Activated T-helper 1 cell treated with anti-CD3 and anti-CD28 coated beads, Interleukin-12 subunit alpha, Interleukin-12 subunit beta, Interleukin-2, Interleukin-4 antibody, amounts not matched to agents 30 ng/mL and 10 ng/mL and 1 ng/mL, durations not matched to agents 14 hours and 24 hours and 36 hours (primary cell): ENCODE results near the gene CSRP1. TPM values are rescaled to one million over a fixed set of nuclear protein-coding genes. Genes with fewer than 3 reads are reported as not detected.

Experiments used
- DNase-seq: peaks from one replicate; pipeline ENCODE4 v3.0.0; 2021; ENCODE audit warnings: low spot score
- H3K27ac Mint-ChIP-seq: one replicate; pipeline ENCODE4 v1.8.0; 2021; ENCODE audit warnings: mild to moderate bottlenecking, mixed read lengths
- H3K27me3 Mint-ChIP-seq: one replicate; pipeline ENCODE4 v1.8.0; 2022; ENCODE audit warnings: mild to moderate bottlenecking, moderate library complexity, mixed read lengths; ENCODE audit not compliant: insufficient read depth
- H3K36me3 Mint-ChIP-seq: one replicate; pipeline ENCODE4 v1.8.0; 2021; ENCODE audit warnings: low read depth, mixed read lengths
- H3K4me1 Mint-ChIP-seq: one replicate; pipeline ENCODE4 v1.8.0; 2021; ENCODE audit warnings: low read depth, mixed read lengths
- H3K4me3 Mint-ChIP-seq: one replicate; pipeline ENCODE4 v1.8.0; 2021; ENCODE audit warnings: mild to moderate bottlenecking, moderate library complexity, mixed read lengths
- H3K9me3 Mint-ChIP-seq: one replicate; pipeline ENCODE4 v1.8.0; 2021; ENCODE audit warnings: mixed read lengths
- intact Hi-C: fragments of 100-400 bp; cut with micrococcal nuclease; formaldehyde crosslinking; loops from one replicate; pipeline ENCODE4 v1.15.1; 2024
- total RNA-seq: library from RNA; stranded (reverse); gene quantifications from 2 replicates; pipeline ENCODE4 v1.2.3, GENCODE V29; 2022

CSRP1 gene
- total RNA-seq, 1 donor from 2014 or later = 66.0 TPM

DNA sequence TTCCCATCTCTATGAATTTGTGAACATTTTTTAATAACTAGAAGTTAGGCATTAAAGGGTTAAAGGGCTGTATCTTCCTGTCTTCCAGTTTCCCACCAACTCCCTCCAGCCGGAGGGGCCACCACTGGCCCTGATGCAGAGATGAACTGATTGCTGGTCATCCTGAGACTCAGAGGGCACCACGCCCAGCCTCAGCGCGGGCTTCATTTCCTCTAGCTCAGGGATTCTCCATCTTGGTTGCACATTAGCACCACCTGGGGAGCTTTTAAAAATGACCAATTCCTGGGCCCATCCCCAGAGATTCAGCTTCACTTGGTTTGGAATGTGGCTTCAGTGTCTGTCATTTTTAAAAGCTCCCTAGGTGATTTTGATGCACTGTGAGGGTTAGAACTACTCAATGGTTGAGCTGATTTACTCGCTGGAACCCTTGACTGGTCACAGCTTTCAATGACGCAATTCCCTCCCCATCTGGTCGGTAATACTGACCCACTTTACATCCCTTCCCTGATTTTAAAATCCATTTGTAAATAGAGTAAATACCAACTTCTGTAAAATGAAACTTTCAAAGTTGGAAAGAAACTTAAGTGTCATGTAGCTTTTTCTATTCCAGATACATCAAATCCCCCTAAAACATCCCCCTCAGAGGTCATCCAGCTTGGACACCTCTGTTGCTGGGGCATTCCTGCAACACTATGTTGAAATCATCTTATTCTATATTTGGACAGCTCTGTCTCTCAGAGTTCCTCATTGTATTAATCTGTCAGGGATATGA lies 37.1 kb upstream of the CSRP1 start:
- Mint-ChIP-seq H3K36me3 (no peaks in the 10 kb centered on the region), H3K4me1 (no peaks in the 10 kb centered on the region), H3K27me3 (peaks cover 50% of the 10 kb centered on the region), H3K27ac (no peak overlapping the region), H3K9me3 (no peaks in the 10 kb centered on the region), H3K4me3 (no peak overlapping the region)
- DNase-seq = no peak
- intact Hi-C loops = no loop called here

GRCh38 chr1:201542309-201543035 lies 35.5 kb upstream of the CSRP1 start:
- no peak for DNase-seq
- Mint-ChIP-seq H3K9me3 (no peaks in the 10 kb centered on the region), H3K4me1 (peaks cover 7% of the 10 kb centered on the region), H3K27me3 (peaks cover 62% of the 10 kb centered on the region), H3K36me3 (no peaks in the 10 kb centered on the region), H3K4me3 (no peak overlapping the region), H3K27ac (no peak overlapping the region)
- intact Hi-C loops = no loop called here

DNA sequence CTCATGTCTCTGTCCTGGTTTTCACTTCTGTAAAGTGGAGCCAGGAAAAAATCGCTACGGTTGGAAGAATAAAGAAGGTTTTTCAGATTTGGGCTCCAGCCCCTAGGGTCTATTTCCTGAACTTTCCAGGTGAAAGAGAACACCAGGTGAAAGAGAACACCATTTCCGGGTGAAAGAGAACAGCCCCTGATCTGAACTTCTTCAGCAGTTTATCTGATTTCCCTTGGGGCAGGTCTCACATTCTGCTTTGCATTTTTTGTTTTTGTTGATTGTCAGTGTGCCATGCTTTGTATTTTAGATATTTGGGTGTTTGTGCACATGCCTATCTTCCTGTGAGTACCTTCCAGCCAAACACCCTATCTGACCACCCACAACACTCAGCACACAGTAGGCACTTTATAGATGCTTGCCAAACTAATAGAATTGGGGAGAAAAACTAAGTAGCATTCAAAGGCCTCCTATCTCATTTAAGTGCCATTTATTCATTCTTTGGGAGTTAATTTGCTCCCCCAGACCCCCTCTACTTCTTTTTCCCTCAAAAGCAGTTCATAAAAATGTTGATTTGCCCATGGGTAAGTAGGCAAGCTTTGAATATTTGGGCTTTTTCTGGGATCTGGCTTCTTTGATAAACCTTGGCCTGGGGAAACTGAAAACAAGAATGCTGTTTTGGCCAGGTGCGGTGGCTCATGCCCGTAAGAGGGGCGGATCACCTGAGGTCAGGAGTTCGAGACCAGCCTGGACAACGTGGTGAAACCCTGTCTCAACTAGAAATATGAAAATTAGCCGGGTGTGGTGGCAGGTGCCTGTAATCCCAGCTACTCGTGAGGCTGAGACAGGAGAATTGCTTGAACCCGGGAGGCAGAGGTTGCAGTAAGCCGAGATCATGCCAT lies 34.2 kb upstream of the CSRP1 start:
- intact Hi-C loops = no loop called here
- Mint-ChIP-seq H3K27me3 (peaks cover 75% of the 10 kb centered on the region), H3K4me3 (no peak overlapping the region), H3K9me3 (no peaks in the 10 kb centered on the region), H3K27ac (no peak overlapping the region), H3K4me1 (peaks cover 15% of the 10 kb centered on the region), H3K36me3 (no peaks in the 10 kb centered on the region)
- no peak for DNase-seq

GRCh38 chr1:201539561-201540431 lies 32.9 kb upstream of the CSRP1 start:
- peaks cover 21% of the 10 kb centered on the region for H3K4me1 Mint-ChIP-seq

GRCh38 chr1:201538612-201539551 lies 32.0 kb upstream of the CSRP1 start, which contains the start of gene NAV1:
Gene NAV1, plus strand, starts transcription at chr1:201539127. Its CDS starts 83,758 bp downstream, at chr1:201622885.
- no peak within 1 kb of the TSS for H3K27ac Mint-ChIP-seq
- no peak for DNase-seq
- peaks cover 69% of the 10 kb centered on the region for H3K27me3 Mint-ChIP-seq

More at GRCh38 chr1:201539561-201540431, 32.9 kb upstream of the CSRP1 start:
- Mint-ChIP-seq H3K27ac (no peak overlapping the region), H3K4me3 (peak overlapping the region; percentile 28), H3K9me3 (no peaks in the 10 kb centered on the region), H3K36me3 (no peaks in the 10 kb centered on the region), H3K27me3 (peaks cover 75% of the 10 kb centered on the region)
- DNase-seq = no peak
- intact Hi-C loops = no loop called here

GRCh38 chr1:201537891-201538611 lies 31.1 kb upstream of the CSRP1 start:
- no peak overlapping the region for H3K27ac Mint-ChIP-seq
- no peaks in the 10 kb centered on the region for H3K36me3 Mint-ChIP-seq
- peak overlapping the region; percentile 63 for H3K4me3 Mint-ChIP-seq
- peaks cover 64% of the 10 kb centered on the region for H3K27me3 Mint-ChIP-seq
- H3K9me3 Mint-ChIP-seq = no peaks in the 10 kb centered on the region
- H3K4me1 Mint-ChIP-seq = peaks cover 23% of the 10 kb centered on the region
- intact Hi-C loops = no loop called here
- no peak for DNase-seq

More at GRCh38 chr1:201538612-201539551, 32.0 kb upstream of the CSRP1 start, which contains the start of gene NAV1:
- no peaks in the 10 kb centered on the region for H3K36me3 Mint-ChIP-seq
- peaks cover 23% of the 10 kb centered on the region for H3K4me1 Mint-ChIP-seq
- H3K9me3 Mint-ChIP-seq = no peaks in the 10 kb centered on the region
- intact Hi-C loops = no loop called here
- peak within 1 kb of the TSS; percentile 63 for H3K4me3 Mint-ChIP-seq

GRCh38 chr1:201537467-201537866 lies 30.5 kb upstream of the CSRP1 start:
- H3K36me3 Mint-ChIP-seq = no peaks in the 10 kb centered on the region
- H3K27me3 Mint-ChIP-seq = peaks cover 60% of the 10 kb centered on the region
- H3K4me1 Mint-ChIP-seq = peaks cover 23% of the 10 kb centered on the region
- no peak overlapping the region for H3K27ac Mint-ChIP-seq
- intact Hi-C loops = no loop called here
- no peaks in the 10 kb centered on the region for H3K9me3 Mint-ChIP-seq
- H3K4me3 Mint-ChIP-seq = no peak overlapping the region
- no peak for DNase-seq

DNA sequence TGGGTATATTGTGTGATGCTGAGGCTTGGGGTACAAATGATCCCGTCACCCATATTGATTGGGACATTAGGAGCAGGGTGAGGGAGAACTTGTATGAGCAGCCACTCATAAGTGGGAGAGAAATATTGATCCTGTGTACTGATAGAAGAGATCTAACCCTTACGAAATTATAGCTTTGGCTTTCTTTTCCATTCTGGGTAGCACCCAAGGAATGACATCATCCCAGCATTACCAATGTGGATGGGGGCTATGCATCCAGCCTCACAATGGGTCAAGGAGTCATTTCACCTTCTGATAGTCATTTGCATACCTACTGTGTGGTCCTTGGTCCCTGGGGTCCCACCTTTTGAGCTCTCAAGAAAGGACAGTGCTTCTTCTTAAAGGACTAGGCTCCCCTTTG lies 30.1 kb upstream of the CSRP1 start:
- Mint-ChIP-seq H3K4me3 (no peak overlapping the region), H3K4me1 (peaks cover 23% of the 10 kb centered on the region), H3K27me3 (peaks cover 55% of the 10 kb centered on the region), H3K36me3 (no peaks in the 10 kb centered on the region), H3K27ac (no peak overlapping the region), H3K9me3 (no peaks in the 10 kb centered on the region)
- intact Hi-C loops = no loop called here
- no peak for DNase-seq

DNA sequence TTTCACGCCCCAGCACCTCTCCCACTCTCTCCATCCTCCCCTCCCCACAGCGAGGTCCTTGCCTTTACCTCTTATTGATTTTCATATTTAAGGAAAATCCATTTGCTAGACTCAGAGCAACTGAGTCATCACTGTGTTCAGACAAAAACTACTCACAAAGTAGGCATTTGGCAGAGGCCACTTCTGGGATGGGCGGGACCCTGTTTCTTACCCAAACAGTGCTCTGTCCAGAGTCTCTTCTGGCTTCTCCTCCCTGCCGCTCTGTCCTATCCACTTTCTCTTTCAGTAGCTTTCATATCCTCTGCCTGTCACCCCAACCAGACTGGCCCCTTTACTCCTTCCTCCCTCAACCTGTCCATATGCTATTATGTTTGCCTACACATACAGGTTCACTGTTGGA lies 29.6 kb upstream of the CSRP1 start:
- Mint-ChIP-seq H3K27ac (no peak overlapping the region), H3K27me3 (peaks cover 50% of the 10 kb centered on the region), H3K4me1 (peaks cover 23% of the 10 kb centered on the region), H3K4me3 (no peak overlapping the region), H3K36me3 (no peaks in the 10 kb centered on the region), H3K9me3 (no peaks in the 10 kb centered on the region)
- intact Hi-C loops = no loop called here
- no peak for DNase-seq

GRCh38 chr1:201535919-201536245 lies 29.0 kb upstream of the CSRP1 start:
- Mint-ChIP-seq H3K27ac (no peak overlapping the region), H3K4me3 (no peak overlapping the region), H3K27me3 (peaks cover 45% of the 10 kb centered on the region), H3K36me3 (no peaks in the 10 kb centered on the region), H3K4me1 (peaks cover 24% of the 10 kb centered on the region), H3K9me3 (no peaks in the 10 kb centered on the region)
- DNase-seq = no peak
- intact Hi-C loops = no loop called here
